ENCODE results near the gene FST.

The FST gene

GRCh38 chr5:53472720-53473510 lies 7.5 kb upstream of the FST start:
- no peak for DNase-seq (ENCODE audit: low read depth in 3 of 3, low spot score in 1 of 3)

GRCh38 chr5:53473633-53474032 lies 6.8 kb upstream of the FST start:
- no peak for DNase-seq (ENCODE audit: low read depth in 3 of 3, low spot score in 1 of 3)

GRCh38 chr5:53475320-53475719 lies 5.1 kb upstream of the FST start:
- no peak for DNase-seq (ENCODE audit: low read depth in 3 of 3, low spot score in 1 of 3)

- no peak for DNase-seq (ENCODE audit: low read depth in 3 of 3, low spot score in 1 of 3)
These were observed 4.4 kb upstream of the FST start for GRCh38 chr5:53476019-53476418.

GRCh38 chr5:53476531-53477480 lies 3.6 kb upstream of the FST start:
- no peak for DNase-seq (ENCODE audit: low read depth in 3 of 3, low spot score in 1 of 3)

GRCh38 chr5:53478411-53479044 lies 1.9 kb upstream of the FST start:
- no peak for DNase-seq (ENCODE audit: low read depth in 3 of 3, low spot score in 1 of 3)

GRCh38 chr5:53479045-53479589 lies 1.3 kb upstream of the FST start:
- no peak for DNase-seq (ENCODE audit: low read depth in 3 of 3, low spot score in 1 of 3)

GRCh38 chr5:53479590-53480415 lies 626 bp upstream of the FST start:
- peak in 1 of 3 donors; percentile 18 for DNase-seq (ENCODE audit: low read depth in 3 of 3, low spot score in 1 of 3)

GRCh38 chr5:53481159-53481886 lies 894 bp downstream of the FST start:
- no peak for DNase-seq (ENCODE audit: low read depth in 3 of 3, low spot score in 1 of 3)

GRCh38 chr5:53481887-53482716 lies 1.7 kb downstream of the FST start:
- DNase-seq (ENCODE audit: low read depth in 3 of 3, low spot score in 1 of 3): peak in 1 of 3 donors; percentile 34

- no peak for DNase-seq (ENCODE audit: low read depth in 3 of 3, low spot score in 1 of 3)
These were observed 2.5 kb downstream of the FST start for GRCh38 chr5:53482717-53483638.

GRCh38 chr5:53487436-53487835 lies 7.0 kb downstream of the FST start:
- no peak for DNase-seq (ENCODE audit: low read depth in 3 of 3, low spot score in 1 of 3)

- no peak for DNase-seq (ENCODE audit: low read depth in 3 of 3, low spot score in 1 of 3)
These were observed 7.8 kb downstream of the FST start for GRCh38 chr5:53488195-53488722.

- DNase-seq (ENCODE audit: low read depth in 3 of 3, low spot score in 1 of 3): no peak
These were observed 10.3 kb downstream of the FST start for GRCh38 chr5:53490747-53491146.

GRCh38 chr5:53501054-53501453 lies 20.6 kb downstream of the FST start:
- no peak for DNase-seq (ENCODE audit: low read depth in 3 of 3, low spot score in 1 of 3)

- DNase-seq (ENCODE audit: low read depth in 3 of 3, low spot score in 1 of 3): no peak
These were observed 23.3 kb downstream of the FST start for GRCh38 chr5:53503562-53504218.

- no peak for DNase-seq (ENCODE audit: low read depth in 3 of 3, low spot score in 1 of 3)
These were observed 26.6 kb downstream of the FST start for GRCh38 chr5:53507013-53507412.
